ENCODE measurements around the gene CARMIL1.
"Not testable (repeated sequence)": the region's sequence is repeated elsewhere in the genome, so short reads cannot be mapped to it uniquely, and the experiment has no call there.

The CARMIL1 gene

GRCh38 chr6:25375125-25375524 is 96.0 kb downstream of the CARMIL1 start:
- DNase-seq, result no peak

- no peak for DNase-seq
Observed at GRCh38 chr6:25377664-25378063, 98.5 kb downstream of the CARMIL1 start.

DNA sequence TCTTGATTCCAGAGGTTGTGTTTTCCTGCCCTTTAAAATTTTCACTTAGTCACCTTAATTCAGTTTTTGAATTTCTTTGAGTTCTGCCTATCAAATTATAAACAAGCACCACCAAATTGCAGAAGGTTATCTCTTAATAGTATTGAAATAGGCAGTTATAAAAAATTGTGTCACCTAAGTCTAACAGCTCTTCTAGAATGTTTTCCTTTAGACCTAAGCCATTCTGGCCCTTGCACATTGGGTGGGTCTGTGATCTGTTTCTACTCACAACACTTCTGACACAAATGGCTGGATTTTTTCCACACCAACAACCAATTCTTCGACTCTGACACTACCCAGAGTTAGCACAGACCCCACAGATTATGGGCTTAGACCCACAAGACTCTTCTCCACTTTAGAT is 101.9 kb downstream of the CARMIL1 start:
- DNase-seq, result no peak

- DNase-seq, result not testable (repeated sequence)
Observed at GRCh38 chr6:25382476-25382875, 103.3 kb downstream of the CARMIL1 start.

DNA sequence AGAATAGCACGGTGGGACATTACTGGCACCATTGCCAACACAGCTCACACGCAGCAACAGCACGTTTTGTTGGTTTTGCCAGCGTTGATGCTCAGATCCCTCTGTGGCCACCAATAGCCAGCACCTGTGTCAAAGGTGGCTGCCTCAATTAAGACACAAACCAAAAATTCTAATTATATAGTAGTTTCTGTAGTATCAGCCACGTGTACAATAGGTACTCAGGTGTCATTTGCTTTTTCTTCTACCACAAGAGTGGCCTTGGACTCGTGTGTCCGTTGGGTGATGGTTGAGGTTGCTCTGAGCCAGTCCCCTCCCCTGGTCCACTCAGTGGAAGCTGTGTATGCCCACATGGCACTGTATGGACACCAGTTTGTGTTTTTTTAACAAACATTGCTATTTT is 105.1 kb downstream of the CARMIL1 start:
- peak; percentile 26 to 53 for DNase-seq

GRCh38 chr6:25384967-25385366 is 105.8 kb downstream of the CARMIL1 start:
- DNase-seq, result no peak

DNA sequence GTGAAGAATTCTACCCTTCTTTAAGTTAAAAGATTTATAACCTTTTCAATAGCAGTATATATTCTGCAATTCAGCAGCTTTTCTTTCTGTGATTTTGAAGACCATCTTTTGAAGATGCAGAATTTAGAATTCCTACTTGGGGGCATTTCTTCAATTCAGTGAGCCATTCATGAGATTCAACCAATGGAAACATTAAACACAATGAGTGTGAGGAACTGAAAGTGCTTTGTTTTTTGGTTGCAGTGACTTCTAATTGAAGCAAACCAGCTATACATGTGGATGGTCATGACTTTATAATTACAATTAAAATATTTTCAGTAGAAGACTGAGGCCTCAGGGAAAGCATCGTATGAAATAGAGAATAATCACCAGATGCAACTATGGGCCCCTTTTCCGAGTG is 108.3 kb downstream of the CARMIL1 start:
- DNase-seq, result no peak

GRCh38 chr6:25387911-25388310 is 108.7 kb downstream of the CARMIL1 start:
- no peak for DNase-seq

DNA sequence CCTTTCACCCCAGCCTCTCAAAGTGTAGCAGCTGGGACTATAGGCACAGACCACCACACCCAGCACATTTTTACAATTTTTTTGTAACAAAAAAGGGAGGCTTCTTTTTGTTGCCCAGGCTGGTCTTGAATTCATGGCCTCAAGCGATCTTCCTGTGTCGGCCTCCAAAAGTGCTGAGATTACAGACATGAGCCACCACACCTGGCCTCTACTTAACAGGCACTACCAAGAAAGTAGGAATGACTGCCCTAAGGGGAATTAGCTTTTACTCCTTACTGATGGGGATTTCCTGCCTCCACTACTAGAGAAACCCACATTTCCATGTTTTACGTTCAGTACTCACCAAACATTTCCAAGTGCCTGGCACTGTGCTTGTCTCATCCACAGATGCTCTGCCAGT is 109.6 kb downstream of the CARMIL1 start:
- DNase-seq, result no peak

- DNase-seq, result no peak
Observed at GRCh38 chr6:25389471-25389870, 110.3 kb downstream of the CARMIL1 start.

- no peak for DNase-seq
Observed at GRCh38 chr6:25392372-25392771, 113.2 kb downstream of the CARMIL1 start.

GRCh38 chr6:25395731-25396130 is 116.6 kb downstream of the CARMIL1 start:
- no peak for DNase-seq

GRCh38 chr6:25397406-25397805 is 118.2 kb downstream of the CARMIL1 start:
- DNase-seq, result no peak

GRCh38 chr6:25399885-25400284 is 120.7 kb downstream of the CARMIL1 start:
- no peak for DNase-seq

DNA sequence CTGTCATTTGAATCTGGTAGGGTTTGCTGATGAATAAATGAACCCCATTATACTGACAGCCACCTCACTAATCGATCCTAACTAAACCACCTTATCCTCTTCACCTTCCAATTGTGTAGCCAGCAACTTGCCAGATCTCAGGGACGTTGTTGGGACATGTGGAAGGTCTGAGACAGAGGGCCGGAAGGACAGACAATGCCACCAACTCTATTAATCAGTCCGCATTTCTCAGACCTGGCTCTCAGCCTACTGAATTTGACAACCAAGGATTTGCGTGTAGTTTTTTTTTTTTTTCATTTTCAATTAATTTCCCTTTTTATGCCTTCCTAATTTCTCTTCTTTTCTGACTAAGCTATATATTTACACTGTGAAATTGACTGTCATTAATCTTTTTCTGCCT is 122.5 kb downstream of the CARMIL1 start:
- no peak for DNase-seq

DNA sequence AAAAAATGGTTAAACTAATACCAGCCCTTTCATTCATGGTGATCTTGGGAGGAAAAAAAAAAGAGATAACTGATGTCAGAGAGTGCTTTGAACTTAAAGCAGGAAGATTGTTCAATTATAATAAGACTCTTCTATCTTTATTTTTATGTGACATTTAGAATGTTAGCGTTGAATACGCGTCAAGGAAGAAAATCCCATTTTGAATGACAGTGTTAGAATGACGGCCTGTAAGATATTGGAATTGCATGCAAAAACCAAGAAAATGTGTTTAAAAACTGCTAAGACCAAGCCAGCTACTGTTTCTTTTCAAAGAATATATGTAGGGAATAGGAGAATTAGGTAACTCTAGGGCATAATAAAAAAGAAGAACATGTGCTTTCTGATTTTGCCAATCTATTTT is 123.0 kb downstream of the CARMIL1 start:
- DNase-seq, result no peak

GRCh38 chr6:25403150-25403549 is 124.0 kb downstream of the CARMIL1 start:
- DNase-seq, result no peak

DNA sequence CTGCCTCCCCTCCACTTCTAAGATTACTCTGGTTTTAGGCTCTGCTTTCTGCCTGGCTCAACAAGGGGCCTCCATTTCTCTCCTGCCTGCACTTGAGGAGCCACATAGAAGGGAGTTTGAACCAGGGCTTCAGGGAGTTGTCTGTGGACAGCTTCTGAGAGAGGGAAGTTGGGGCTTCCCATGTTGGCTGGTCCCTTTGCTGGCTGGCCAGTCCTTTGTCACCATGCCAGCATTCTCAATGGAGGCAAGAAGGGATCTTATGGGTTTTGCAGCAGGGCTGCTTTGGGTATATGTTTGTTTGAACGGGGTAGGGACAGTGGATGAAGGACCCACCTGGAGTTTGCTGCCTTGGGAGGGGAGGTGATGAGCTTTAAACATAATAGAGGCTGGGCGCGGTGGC is 124.9 kb downstream of the CARMIL1 start:
- DNase-seq, result no peak

GRCh38 chr6:25404693-25405169 is 125.6 kb downstream of the CARMIL1 start:
- DNase-seq, result no peak

GRCh38 chr6:25405442-25405841 is 126.3 kb downstream of the CARMIL1 start:
- DNase-seq, result no peak

DNA sequence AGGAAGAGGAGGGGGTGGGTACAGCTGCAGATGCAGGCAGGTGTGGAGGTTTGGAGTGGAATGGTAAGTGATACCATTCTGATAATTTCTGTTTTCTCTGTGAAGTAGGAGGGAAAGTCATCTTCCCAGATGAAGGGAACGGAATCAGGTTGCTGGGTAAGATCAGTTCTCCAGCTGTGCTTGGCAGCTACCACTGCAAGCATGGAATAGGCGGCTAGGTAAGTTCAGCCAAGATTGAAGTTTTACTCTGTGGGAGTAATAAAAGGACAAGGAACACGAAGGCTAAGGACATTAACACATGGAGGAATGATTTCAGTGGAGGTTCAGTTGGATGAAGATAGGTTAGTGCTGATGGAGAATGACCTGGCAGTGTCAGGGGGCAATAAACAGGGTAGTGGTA is 128.3 kb downstream of the CARMIL1 start:
- no peak for DNase-seq

GRCh38 chr6:25410102-25410501 is 130.9 kb downstream of the CARMIL1 start:
- no peak for DNase-seq

- no peak for DNase-seq
Observed at GRCh38 chr6:25411316-25411950, 132.3 kb downstream of the CARMIL1 start.

- no peak for DNase-seq
Observed at GRCh38 chr6:25413207-25413905, 134.2 kb downstream of the CARMIL1 start.

DNA sequence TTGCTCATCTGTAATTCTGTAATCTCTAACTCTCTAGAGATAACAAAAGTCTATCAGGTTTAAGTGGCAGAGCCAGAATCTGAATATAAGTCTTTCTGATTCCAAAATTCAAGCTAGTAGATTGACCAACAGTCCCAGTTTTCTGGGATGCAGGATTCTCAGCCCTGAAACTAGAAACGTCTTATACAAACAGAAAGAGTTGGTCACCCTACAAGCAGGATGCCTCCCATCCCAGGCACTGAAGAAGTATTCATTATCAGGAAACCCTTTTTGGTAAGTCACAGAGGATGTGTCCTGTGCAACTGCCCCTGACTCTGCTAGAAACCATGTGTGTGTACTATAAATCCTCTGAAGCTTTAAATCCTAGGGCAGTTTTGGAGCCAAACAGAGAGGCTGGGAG is 135.0 kb downstream of the CARMIL1 start:
- DNase-seq, result no peak

Measured in NCI-H2081 (cell line).